Skin epidermis (tissue), 12 donors: ENCODE data around the gene NHEJ1.
A peak's percentile ranks its signal among the peaks of the same experiment; 100 is the strongest.

Source experiments
- H3K27ac ChIP-seq, 21 experiments: fragments of 200-600 bp; sonication (generic) in 11 of 21; one replicate each; pipeline ENCODE4 v1.5.0; 2020; ENCODE audit warnings: mild to moderate bottlenecking in 3 of 21, inconsistent platforms in 2 of 21, moderate library complexity in 2 of 21
- H3K4me3 ChIP-seq, 7 experiments: fragments of 200-600 bp; sonication (generic) in 2 of 7; one replicate each; pipeline ENCODE4 v1.5.0; 2020; ENCODE audit warnings: inconsistent platforms in 2 of 7, mild to moderate bottlenecking in 2 of 7, moderate library complexity in 1 of 7

Gene NHEJ1

GRCh38 chr2:219071131-219071816 lies 89.3 kb downstream of the NHEJ1 start:
- no peak overlapping the region for H3K27ac ChIP-seq
- H3K4me3 ChIP-seq = no peak overlapping the region

GRCh38 chr2:219065484-219065883 lies 95.1 kb downstream of the NHEJ1 start:
- Histone ChIP-seq H3K4me3 (no peak overlapping the region), H3K27ac (no peak overlapping the region)

GRCh38 chr2:219062081-219062480 lies 98.5 kb downstream of the NHEJ1 start:
- Histone ChIP-seq H3K4me3 (no peak overlapping the region), H3K27ac (no peak overlapping the region)

- Histone ChIP-seq H3K4me3 (peak within 1 kb of the TSS in 1 of 7 experiments; percentile 11), H3K27ac (no peak within 1 kb of the TSS)
Observed at GRCh38 chr2:219060821-219061791, 99.5 kb downstream of the NHEJ1 start, which contains the start of gene IHH. Gene IHH (minus strand): TSS chr2:219060921. CDS start chr2:219060467, 454 bp downstream.

GRCh38 chr2:219059725-219060682 lies 100.6 kb downstream of the NHEJ1 start:
- Histone ChIP-seq H3K27ac (no peak overlapping the region), H3K4me3 (no peak overlapping the region)

GRCh38 chr2:219059375-219059724 lies 101.3 kb downstream of the NHEJ1 start:
- no peak overlapping the region for H3K27ac ChIP-seq
- H3K4me3 ChIP-seq = no peak overlapping the region

- H3K27ac ChIP-seq = no peak overlapping the region
- H3K4me3 ChIP-seq = no peak overlapping the region
Observed at GRCh38 chr2:219058541-219059374, 101.9 kb downstream of the NHEJ1 start.

- Histone ChIP-seq H3K27ac (no peak overlapping the region), H3K4me3 (no peak overlapping the region)
Observed at GRCh38 chr2:219057709-219058540, 102.7 kb downstream of the NHEJ1 start.

- Histone ChIP-seq H3K27ac (no peak overlapping the region), H3K4me3 (no peak overlapping the region)
Observed at GRCh38 chr2:219056896-219057708, 103.5 kb downstream of the NHEJ1 start.

- no peak overlapping the region for H3K4me3 ChIP-seq
- H3K27ac ChIP-seq = no peak overlapping the region
Observed at GRCh38 chr2:219056176-219056895, 104.3 kb downstream of the NHEJ1 start.

- no peak overlapping the region for H3K27ac ChIP-seq
- H3K4me3 ChIP-seq = no peak overlapping the region
Observed at GRCh38 chr2:219054956-219055903, 105.4 kb downstream of the NHEJ1 start.

GRCh38 chr2:219049282-219049681 lies 111.3 kb downstream of the NHEJ1 start:
- Histone ChIP-seq H3K27ac (no peak overlapping the region), H3K4me3 (no peak overlapping the region)

GRCh38 chr2:219045937-219046550 lies 114.6 kb downstream of the NHEJ1 start:
- H3K27ac ChIP-seq = no peak overlapping the region
- H3K4me3 ChIP-seq = no peak overlapping the region

GRCh38 chr2:219042750-219043149 lies 117.9 kb downstream of the NHEJ1 start:
- Histone ChIP-seq H3K4me3 (no peak overlapping the region), H3K27ac (no peak overlapping the region)

- Histone ChIP-seq H3K4me3 (no peak overlapping the region), H3K27ac (no peak overlapping the region)
Observed at GRCh38 chr2:219042157-219042556, 118.5 kb downstream of the NHEJ1 start.
